Erythroblast (primary cell): ENCODE data around the gene IMPDH1.

ENCODE experiments used
- GATA1 ChIP-seq: IDR thresholded peaks from 2 replicates; pipeline ENCODE4 v1.6.1; 2011; ENCODE audit warnings: low read depth, mild to moderate bottlenecking, control low read depth, low read length, moderate library complexity
- POLR2A ChIP-seq: IDR thresholded peaks from 2 replicates; pipeline ENCODE4 v1.6.1; 2011; ENCODE audit warnings: mild to moderate bottlenecking, low read length

GRCh38 chr7:128389085-128389617 lies 20.6 kb downstream of the IMPDH1 start:
- TF ChIP-seq POLR2A (no peak), GATA1 (no peak)
